ENCODE results near the gene MT1X. TPM values are rescaled to one million over a fixed set of nuclear protein-coding genes. Genes with fewer than 3 reads are reported as not detected.

MT1X gene
- total and polyA plus RNA-seq, 2 of the 13 experiments (the other 11 are each of a cell fraction or from before 2014, with no cell fraction given) = 19.7 to 288 TPM

DNA sequence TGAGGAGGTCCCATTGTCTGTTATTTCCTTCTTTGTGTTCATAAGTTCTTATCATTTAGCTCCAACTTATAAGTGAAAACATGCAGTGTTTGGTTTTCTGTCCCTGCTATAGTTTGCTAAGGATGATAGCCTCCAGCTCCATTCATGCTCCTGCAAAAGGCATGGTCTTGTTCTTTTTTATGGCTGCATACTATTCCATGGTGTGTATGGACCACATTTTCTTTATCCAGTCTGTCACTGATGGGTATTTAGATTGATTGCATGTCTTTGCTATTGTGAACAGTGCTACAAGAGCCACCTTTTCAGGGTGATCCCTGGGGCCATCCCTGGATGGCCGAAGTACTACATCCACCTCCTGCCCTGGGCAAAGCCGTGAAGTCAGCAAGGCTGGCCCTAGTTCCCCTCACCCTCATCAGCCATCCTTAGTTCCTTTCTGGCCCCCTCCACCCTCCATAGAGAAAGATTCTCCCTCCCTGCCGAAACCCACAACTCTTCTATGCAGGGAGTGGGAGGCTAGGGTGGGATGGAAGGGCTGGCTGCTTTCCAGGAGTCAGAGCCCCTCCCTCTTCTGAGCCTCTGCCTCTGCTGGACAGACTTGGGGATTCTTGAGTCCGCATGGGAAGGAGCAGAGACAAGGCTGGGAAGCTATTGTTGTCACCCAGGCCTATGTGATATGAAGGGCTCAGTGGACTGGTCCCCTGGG, 8.3 kb downstream of the MT1X start (continued):
- no peak for TF ChIP-seq RERE (CRISPR knock-in tag; IDR thresholded peaks at IDR 0.05; ENCODE audit: low read depth)

- Histone ChIP-seq H2AFZ (ENCODE audit: low read length) (no peak overlapping the region), H3K9me3 (ENCODE audit: low read length) (peaks cover 3% of the 10 kb centered on the region)
- no peak for TF ChIP-seq KDM4B (CRISPR knock-in tag; IDR thresholded peaks at IDR 0.05)
- TF ChIP-seq, protein P1, sequence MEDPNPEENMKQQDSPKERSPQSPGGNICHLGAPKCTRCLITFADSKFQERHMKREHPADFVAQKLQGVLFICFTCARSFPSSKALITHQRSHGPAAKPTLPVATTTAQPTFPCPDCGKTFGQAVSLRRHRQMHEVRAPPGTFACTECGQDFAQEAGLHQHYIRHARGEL (CRISPR knock-in tag; IDR thresholded peaks at IDR 0.05) = no peak
- TF ChIP-seq KLF11 (CRISPR knock-in tag; IDR thresholded peaks at IDR 0.05) = no peak
- TF ChIP-seq, protein P2, sequence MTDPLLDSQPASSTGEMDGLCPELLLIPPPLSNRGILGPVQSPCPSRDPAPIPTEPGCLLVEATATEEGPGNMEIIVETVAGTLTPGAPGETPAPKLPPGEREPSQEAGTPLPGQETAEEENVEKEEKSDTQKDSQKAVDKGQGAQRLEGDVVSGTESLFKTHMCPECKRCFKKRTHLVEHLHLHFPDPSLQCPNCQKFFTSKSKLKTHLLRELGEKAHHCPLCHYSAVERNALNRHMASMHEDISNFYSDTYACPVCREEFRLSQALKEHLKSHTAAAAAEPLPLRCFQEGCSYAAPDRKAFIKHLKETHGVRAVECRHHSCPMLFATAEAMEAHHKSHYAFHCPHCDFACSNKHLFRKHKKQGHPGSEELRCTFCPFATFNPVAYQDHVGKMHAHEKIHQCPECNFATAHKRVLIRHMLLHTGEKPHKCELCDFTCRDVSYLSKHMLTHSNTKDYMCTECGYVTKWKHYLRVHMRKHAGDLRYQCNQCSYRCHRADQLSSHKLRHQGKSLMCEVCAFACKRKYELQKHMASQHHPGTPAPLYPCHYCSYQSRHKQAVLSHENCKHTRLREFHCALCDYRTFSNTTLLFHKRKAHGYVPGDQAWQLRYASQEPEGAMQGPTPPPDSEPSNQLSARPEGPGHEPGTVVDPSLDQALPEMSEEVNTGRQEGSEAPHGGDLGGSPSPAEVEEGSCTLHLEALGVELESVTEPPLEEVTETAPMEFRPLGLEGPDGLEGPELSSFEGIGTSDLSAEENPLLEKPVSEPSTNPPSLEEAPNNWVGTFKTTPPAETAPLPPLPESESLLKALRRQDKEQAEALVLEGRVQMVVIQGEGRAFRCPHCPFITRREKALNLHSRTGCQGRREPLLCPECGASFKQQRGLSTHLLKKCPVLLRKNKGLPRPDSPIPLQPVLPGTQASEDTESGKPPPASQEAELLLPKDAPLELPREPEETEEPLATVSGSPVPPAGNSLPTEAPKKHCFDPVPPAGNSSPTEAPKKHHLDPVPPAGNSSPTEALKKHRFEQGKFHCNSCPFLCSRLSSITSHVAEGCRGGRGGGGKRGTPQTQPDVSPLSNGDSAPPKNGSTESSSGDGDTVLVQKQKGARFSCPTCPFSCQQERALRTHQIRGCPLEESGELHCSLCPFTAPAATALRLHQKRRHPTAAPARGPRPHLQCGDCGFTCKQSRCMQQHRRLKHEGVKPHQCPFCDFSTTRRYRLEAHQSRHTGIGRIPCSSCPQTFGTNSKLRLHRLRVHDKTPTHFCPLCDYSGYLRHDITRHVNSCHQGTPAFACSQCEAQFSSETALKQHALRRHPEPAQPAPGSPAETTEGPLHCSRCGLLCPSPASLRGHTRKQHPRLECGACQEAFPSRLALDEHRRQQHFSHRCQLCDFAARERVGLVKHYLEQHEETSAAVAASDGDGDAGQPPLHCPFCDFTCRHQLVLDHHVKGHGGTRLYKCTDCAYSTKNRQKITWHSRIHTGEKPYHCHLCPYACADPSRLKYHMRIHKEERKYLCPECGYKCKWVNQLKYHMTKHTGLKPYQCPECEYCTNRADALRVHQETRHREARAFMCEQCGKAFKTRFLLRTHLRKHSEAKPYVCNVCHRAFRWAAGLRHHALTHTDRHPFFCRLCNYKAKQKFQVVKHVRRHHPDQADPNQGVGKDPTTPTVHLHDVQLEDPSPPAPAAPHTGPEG (CRISPR knock-in tag; IDR thresholded peaks at IDR 0.05) = no peak
- TF ChIP-seq RARA (CRISPR knock-in tag; IDR thresholded peaks at IDR 0.05) = peak; percentile 30; the same call in 1 of the 2 replicates
- TF ChIP-seq ZNF562 (CRISPR knock-in tag; IDR thresholded peaks at IDR 0.05; ENCODE audit: borderline replicate concordance) = no peak
- TF ChIP-seq ZZZ3 (CRISPR knock-in tag; IDR thresholded peaks at IDR 0.05; ENCODE audit: borderline replicate concordance) = no peak
- TF ChIP-seq HIVEP1 (CRISPR knock-in tag; IDR thresholded peaks at IDR 0.05) = no peak
- TF ChIP-seq ERF (CRISPR knock-in tag; IDR thresholded peaks at IDR 0.05) = no peak
Observed at GRCh38 chr16:56691885-56692284, 9.6 kb downstream of the MT1X start.

More at GRCh38 chr16:56691885-56692284, 9.6 kb downstream of the MT1X start:
- H3K9ac ChIP-seq (ENCODE audit: insufficient read depth, low read depth, low read length) = no peak overlapping the region
- POLR2A ChIA-PET = no interaction called here
- intact Hi-C loops (cut with micrococcal nuclease; ENCODE audit: unreplicated experiment) = no loop called here
- 0 out of 5 replicates have a peak, but pooled peaks cover 0 to 6% of the 10 kb centered on the region in 2 experiments for H3K27me3 ChIP-seq (ENCODE audit: control insufficient read depth in 1 of 2, insufficient read depth in 2 of 2, low read length in 2 of 2)
- ATAC-seq = peak; percentile 66
- no peak overlapping the region for H3K4me2 ChIP-seq (ENCODE audit: low read depth, low read length)
- H3K4me3 ChIP-seq (replicated peaks in 1 of 3; ENCODE audit: insufficient read depth in 1 of 3, low read depth in 2 of 3, low read length in 3 of 3) = no peak overlapping the region
- no TSS peak for BruUV-seq (replicated peaks)
- no peaks in the 10 kb centered on the region for H4K20me1 ChIP-seq (ENCODE audit: insufficient read depth, low read length)
- H3K79me2 ChIP-seq (ENCODE audit: insufficient read depth, low read length) = no peaks in the 10 kb centered on the region
- FAIRE-seq = peak; percentile 69
- H3K4me1 ChIP-seq (ENCODE audit: insufficient read depth, low read length) = peaks cover 23% of the 10 kb centered on the region
- in situ Hi-C loops (cut with HindIII; ENCODE audit: extremely low pct_ligation_motif_present, low pct_unique_long_range_greater_than_20kb) = no loop called here
- WGBS (ENCODE audit: low lambda C conversion rate) = 0% methylated on average over 3 of the region's 4 CpGs
- no peak overlapping the region for H3K27ac ChIP-seq (ENCODE audit: extremely low read length, insufficient read depth, low read length)
- CTCF ChIA-PET (ENCODE audit: low intra/inter-chr PET ratio, low total read pairs) = no interaction called here
- H3K36me3 ChIP-seq (replicated peaks in 1 of 2; ENCODE audit: control insufficient read depth in 1 of 2, insufficient read depth in 2 of 2, low read length in 2 of 2) = no peaks in the 10 kb centered on the region
- DNase-seq (ENCODE audit: low spot score) = peak; percentile 77

Data from HepG2 (cell line).